ENCODE measurements around the gene ABI1. TPM values are rescaled to one million over a fixed set of nuclear protein-coding genes. Genes with fewer than 3 reads are reported as not detected.

The ABI1 gene
- total and polyA plus RNA-seq, 2 of the 13 experiments (the other 11 are each of a cell fraction or from before 2014, with no cell fraction given), result 20.9 to 22.9 TPM

DNA sequence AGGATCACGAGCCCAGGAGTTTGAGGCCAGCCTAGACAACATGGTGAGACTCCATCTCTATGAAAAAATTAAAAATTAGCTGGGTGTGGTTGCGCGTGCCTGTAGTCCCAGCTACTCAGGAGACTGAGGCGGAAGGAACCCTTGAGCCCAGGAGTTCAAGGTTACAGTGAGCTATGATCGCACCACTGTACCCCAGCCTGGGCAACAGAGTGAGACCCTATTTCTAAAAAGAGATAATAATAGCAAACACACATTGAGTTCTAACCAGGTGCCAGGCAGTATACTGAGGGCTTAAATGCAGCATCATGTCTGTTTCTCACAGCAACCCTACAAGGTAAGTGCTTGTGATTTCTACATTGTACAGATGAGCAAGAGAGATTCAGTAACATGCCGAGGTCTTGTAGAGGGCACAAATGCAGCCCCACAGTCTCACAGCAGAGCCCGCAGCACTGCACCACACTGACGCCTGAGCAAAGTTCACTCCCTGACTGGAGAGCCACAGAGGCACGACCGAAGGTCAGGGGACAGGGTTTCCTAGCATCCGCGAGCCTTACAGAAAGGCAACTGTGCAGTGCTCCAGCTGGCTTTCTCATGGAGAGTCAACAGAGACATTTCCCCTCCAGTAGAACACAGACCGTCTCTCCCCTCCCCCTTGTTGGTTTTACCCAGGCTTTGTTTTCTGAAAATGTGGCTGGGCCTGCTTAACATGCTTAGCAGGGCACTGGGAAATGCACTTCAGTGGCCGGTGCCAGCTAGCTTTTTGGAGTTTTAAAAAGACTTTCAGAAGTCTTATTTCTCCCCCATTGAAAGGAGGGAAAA is 126.8 kb downstream of the ABI1 start (continued):
- TF ChIP-seq ZBTB3 (CRISPR knock-in tag; IDR thresholded peaks at IDR 0.05; ENCODE audit: borderline replicate concordance, low read depth), result peak; percentile 98
- TF ChIP-seq ZNF496 (CRISPR knock-in tag; IDR thresholded peaks at IDR 0.05; ENCODE audit: insufficient replicate concordance), result no peak
- no peak for TF ChIP-seq ZNF672 (CRISPR knock-in tag; IDR thresholded peaks at IDR 0.05)
- TF ChIP-seq CREB1 (IDR thresholded peaks at IDR 0.05), result no peak
- no peak for TF ChIP-seq CREB1 (CRISPR knock-in tag; IDR thresholded peaks at IDR 0.05)
- no peak for TF ChIP-seq ZNF782 (CRISPR knock-in tag; IDR thresholded peaks at IDR 0.05; ENCODE audit: borderline replicate concordance)
- TF ChIP-seq RAD21 (CRISPR knock-in tag; IDR thresholded peaks at IDR 0.05), result peak; percentile 56; the same call in 1 of the 2 replicates
- TF ChIP-seq, protein P1, sequence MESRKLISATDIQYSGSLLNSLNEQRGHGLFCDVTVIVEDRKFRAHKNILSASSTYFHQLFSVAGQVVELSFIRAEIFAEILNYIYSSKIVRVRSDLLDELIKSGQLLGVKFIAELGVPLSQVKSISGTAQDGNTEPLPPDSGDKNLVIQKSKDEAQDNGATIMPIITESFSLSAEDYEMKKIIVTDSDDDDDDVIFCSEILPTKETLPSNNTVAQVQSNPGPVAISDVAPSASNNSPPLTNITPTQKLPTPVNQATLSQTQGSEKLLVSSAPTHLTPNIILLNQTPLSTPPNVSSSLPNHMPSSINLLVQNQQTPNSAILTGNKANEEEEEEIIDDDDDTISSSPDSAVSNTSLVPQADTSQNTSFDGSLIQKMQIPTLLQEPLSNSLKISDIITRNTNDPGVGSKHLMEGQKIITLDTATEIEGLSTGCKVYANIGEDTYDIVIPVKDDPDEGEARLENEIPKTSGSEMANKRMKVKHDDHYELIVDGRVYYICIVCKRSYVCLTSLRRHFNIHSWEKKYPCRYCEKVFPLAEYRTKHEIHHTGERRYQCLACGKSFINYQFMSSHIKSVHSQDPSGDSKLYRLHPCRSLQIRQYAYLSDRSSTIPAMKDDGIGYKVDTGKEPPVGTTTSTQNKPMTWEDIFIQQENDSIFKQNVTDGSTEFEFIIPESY (CRISPR knock-in tag; IDR thresholded peaks at IDR 0.05), result no peak; the same call in none of the 2 replicates
- TF ChIP-seq, protein P2, sequence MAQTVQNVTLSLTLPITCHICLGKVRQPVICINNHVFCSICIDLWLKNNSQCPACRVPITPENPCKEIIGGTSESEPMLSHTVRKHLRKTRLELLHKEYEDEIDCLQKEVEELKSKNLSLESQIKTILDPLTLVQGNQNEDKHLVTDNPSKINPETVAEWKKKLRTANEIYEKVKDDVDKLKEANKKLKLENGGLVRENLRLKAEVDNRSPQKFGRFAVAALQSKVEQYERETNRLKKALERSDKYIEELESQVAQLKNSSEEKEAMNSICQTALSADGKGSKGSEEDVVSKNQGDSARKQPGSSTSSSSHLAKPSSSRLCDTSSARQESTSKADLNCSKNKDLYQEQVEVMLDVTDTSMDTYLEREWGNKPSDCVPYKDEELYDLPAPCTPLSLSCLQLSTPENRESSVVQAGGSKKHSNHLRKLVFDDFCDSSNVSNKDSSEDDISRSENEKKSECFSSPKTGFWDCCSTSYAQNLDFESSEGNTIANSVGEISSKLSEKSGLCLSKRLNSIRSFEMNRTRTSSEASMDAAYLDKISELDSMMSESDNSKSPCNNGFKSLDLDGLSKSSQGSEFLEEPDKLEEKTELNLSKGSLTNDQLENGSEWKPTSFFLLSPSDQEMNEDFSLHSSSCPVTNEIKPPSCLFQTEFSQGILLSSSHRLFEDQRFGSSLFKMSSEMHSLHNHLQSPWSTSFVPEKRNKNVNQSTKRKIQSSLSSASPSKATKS (CRISPR knock-in tag; IDR thresholded peaks at IDR 0.05), result no peak
- no peak for TF ChIP-seq GPN1 (CRISPR knock-in tag; IDR thresholded peaks at IDR 0.05; ENCODE audit: borderline replicate concordance)
- no peak for TF ChIP-seq U2AF2 (IDR thresholded peaks at IDR 0.05; ENCODE audit: low read depth, low read length)
- TF ChIP-seq GLI4 (CRISPR knock-in tag; IDR thresholded peaks at IDR 0.05; ENCODE audit: borderline replicate concordance), result no peak
- no peak for TF ChIP-seq ZNF225 (CRISPR knock-in tag; IDR thresholded peaks at IDR 0.05)
- peak; percentile 83 for TF ChIP-seq BCL6 (CRISPR knock-in tag; IDR thresholded peaks at IDR 0.05)
- TF ChIP-seq FOXO1 (CRISPR knock-in tag; IDR thresholded peaks at IDR 0.05), result peak; percentile 86
- peak; percentile 81 for TF ChIP-seq KAT8 (CRISPR knock-in tag; IDR thresholded peaks at IDR 0.05)
- TF ChIP-seq, protein P3, sequence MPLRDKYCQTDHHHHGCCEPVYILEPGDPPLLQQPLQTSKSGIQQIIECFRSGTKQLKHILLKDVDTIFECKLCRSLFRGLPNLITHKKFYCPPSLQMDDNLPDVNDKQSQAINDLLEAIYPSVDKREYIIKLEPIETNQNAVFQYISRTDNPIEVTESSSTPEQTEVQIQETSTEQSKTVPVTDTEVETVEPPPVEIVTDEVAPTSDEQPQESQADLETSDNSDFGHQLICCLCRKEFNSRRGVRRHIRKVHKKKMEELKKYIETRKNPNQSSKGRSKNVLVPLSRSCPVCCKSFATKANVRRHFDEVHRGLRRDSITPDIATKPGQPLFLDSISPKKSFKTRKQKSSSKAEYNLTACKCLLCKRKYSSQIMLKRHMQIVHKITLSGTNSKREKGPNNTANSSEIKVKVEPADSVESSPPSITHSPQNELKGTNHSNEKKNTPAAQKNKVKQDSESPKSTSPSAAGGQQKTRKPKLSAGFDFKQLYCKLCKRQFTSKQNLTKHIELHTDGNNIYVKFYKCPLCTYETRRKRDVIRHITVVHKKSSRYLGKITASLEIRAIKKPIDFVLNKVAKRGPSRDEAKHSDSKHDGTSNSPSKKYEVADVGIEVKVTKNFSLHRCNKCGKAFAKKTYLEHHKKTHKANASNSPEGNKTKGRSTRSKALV (CRISPR knock-in tag; IDR thresholded peaks at IDR 0.05), result no peak
- no peak for TF ChIP-seq CBX2 (IDR thresholded peaks at IDR 0.05; ENCODE audit: low read depth, low read length)
- TF ChIP-seq CBX2 (CRISPR knock-in tag; IDR thresholded peaks at IDR 0.05; ENCODE audit: low read depth), result no peak
- peak; percentile 35; the same call in 1 of the 2 replicates for TF ChIP-seq SIX4 (CRISPR knock-in tag; IDR thresholded peaks at IDR 0.05)
- TF ChIP-seq, protein P4, sequence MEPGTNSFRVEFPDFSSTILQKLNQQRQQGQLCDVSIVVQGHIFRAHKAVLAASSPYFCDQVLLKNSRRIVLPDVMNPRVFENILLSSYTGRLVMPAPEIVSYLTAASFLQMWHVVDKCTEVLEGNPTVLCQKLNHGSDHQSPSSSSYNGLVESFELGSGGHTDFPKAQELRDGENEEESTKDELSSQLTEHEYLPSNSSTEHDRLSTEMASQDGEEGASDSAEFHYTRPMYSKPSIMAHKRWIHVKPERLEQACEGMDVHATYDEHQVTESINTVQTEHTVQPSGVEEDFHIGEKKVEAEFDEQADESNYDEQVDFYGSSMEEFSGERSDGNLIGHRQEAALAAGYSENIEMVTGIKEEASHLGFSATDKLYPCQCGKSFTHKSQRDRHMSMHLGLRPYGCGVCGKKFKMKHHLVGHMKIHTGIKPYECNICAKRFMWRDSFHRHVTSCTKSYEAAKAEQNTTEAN (CRISPR knock-in tag; conservative IDR thresholded peaks at IDR 0.05), result no peak; the same call in 1 of the 2 replicates
- TF ChIP-seq CREM (IDR thresholded peaks at IDR 0.05), result peak; percentile 65
- no peak for TF ChIP-seq CREM (CRISPR knock-in tag; IDR thresholded peaks at IDR 0.05)
- TF ChIP-seq ZMYM3 (CRISPR knock-in tag; IDR thresholded peaks at IDR 0.05), result peak; percentile 76
